ENCODE measurements around the gene COL11A2. TPM values are rescaled to one million over a fixed set of nuclear protein-coding genes. Genes with fewer than 3 reads are reported as not detected.

COL11A2 gene
- total RNA-seq, 1 experiment from 2014 or later: 7.6 TPM

DNA sequence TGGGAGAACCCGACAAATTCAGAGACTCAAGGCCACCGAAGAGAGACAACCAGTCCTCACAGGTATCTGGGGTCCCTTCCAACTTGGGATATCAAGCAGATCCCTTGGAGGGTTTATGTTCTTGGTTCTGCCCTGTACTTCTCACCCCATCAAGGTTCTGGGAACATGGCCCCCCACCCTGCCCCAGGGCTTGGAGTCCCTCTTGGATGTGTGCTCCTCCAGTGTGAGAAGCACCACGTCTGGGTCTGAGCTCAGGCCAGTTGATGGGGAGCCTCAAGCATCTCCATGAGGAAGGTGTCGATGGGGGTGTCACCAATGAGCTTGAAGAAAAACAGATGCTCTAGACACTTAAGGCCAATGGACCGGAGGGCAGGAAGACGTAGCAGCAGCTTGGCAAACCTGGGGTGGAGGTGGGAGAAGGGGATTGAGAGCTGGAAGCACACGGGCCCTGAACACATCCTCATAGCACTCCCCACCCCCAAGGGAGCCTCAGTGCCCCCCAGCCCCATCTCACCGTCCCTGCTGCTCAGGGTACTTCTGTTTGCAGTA, 2.2 kb upstream of the COL11A2 start:
- CTCF ChIA-PET: interaction anchor here (1.1 kb wide), 1 partner anchor 210 kb away, joined by 3 read pairs; no protein-coding TSS in a partner anchor
- H3K4me3 ChIP-seq (replicated peaks in 1 of 2; ENCODE audit: low read depth in 1 of 2, low read length in 2 of 2): no peak overlapping the region
- H2AFZ ChIP-seq (ENCODE audit: low read depth, low read length, poor library complexity, severe bottlenecking): no peak overlapping the region
- no peaks in the 10 kb centered on the region for H3K9me3 ChIP-seq (ENCODE audit: control insufficient read depth in 1 of 2, insufficient read depth in 1 of 2, low read depth in 1 of 2, low read length in 2 of 2)
- H3K79me2 ChIP-seq (ENCODE audit: insufficient read depth, low read length): peaks cover 29% of the 10 kb centered on the region
- POLR2A ChIA-PET: no interaction called here
- H3K4me2 ChIP-seq (ENCODE audit: low read length): no peak overlapping the region
- H3K4me1 ChIP-seq (ENCODE audit: control insufficient read depth in 1 of 2, insufficient read depth in 2 of 2, low read length in 2 of 2): peaks cover 15 to 24% of the 10 kb centered on the region in 2 experiments; a peak in 3 of 4 replicates
- no peaks in the 10 kb centered on the region for H3K9me2 ChIP-seq (ENCODE audit: insufficient read depth)
- intact Hi-C loops (cut with micrococcal nuclease): no loop called here
- H3K9ac ChIP-seq (ENCODE audit: low read length): no peak overlapping the region
- peaks cover 20 to 28% of the 10 kb centered on the region in 2 experiments; a peak in 3 of 4 replicates for H3K36me3 ChIP-seq (ENCODE audit: control insufficient read depth in 1 of 2, insufficient read depth in 2 of 2, low read length in 2 of 2)
- H4K20me1 ChIP-seq (ENCODE audit: insufficient read depth): no peaks in the 10 kb centered on the region
- no peak for ATAC-seq
- H3K27me3 ChIP-seq (ENCODE audit: insufficient read depth, low read length): no peaks in the 10 kb centered on the region
- DNase-seq (ENCODE audit: low read depth, low spot score): no peak
- no TSS peak for BruUV-seq (replicated peaks)
- RAD21 ChIA-PET (ENCODE audit: low non-redundant PET in 1 of 2, low total read pairs in 2 of 2, uncharacterized antibody in 2 of 2, unreplicated experiment in 2 of 2): no interaction called here
- no peak overlapping the region for H3K27ac ChIP-seq (ENCODE audit: low read depth, low read length)
- no peak for TF ChIP-seq TCF7L2 (IDR thresholded peaks at IDR 0.05; ENCODE audit: borderline replicate concordance, extremely low read depth, insufficient read depth, insufficient read length)
- TF ChIP-seq SP1 (IDR thresholded peaks at IDR 0.05; ENCODE audit: low read depth): no peak
- TF ChIP-seq POLR2A (IDR thresholded peaks at IDR 0.05; ENCODE audit: borderline replicate concordance, extremely low read depth, insufficient read depth, insufficient read length): no peak
- TF ChIP-seq RAD21 (IDR thresholded peaks at IDR 0.05; ENCODE audit: low read depth): no peak
- TF ChIP-seq, protein P1, sequence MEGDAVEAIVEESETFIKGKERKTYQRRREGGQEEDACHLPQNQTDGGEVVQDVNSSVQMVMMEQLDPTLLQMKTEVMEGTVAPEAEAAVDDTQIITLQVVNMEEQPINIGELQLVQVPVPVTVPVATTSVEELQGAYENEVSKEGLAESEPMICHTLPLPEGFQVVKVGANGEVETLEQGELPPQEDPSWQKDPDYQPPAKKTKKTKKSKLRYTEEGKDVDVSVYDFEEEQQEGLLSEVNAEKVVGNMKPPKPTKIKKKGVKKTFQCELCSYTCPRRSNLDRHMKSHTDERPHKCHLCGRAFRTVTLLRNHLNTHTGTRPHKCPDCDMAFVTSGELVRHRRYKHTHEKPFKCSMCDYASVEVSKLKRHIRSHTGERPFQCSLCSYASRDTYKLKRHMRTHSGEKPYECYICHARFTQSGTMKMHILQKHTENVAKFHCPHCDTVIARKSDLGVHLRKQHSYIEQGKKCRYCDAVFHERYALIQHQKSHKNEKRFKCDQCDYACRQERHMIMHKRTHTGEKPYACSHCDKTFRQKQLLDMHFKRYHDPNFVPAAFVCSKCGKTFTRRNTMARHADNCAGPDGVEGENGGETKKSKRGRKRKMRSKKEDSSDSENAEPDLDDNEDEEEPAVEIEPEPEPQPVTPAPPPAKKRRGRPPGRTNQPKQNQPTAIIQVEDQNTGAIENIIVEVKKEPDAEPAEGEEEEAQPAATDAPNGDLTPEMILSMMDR (IDR thresholded peaks at IDR 0.05 in 2 of 3, conservative IDR thresholded peaks at IDR 0.05 in 1 of 3; ENCODE audit: borderline replicate concordance in 1 of 3, insufficient read depth in 1 of 3, low read depth in 2 of 3, low read length in 2 of 3): no peak
- no peak for TF ChIP-seq ELF1 (IDR thresholded peaks at IDR 0.05; ENCODE audit: borderline replicate concordance, low read depth)
- TF ChIP-seq, protein P2, sequence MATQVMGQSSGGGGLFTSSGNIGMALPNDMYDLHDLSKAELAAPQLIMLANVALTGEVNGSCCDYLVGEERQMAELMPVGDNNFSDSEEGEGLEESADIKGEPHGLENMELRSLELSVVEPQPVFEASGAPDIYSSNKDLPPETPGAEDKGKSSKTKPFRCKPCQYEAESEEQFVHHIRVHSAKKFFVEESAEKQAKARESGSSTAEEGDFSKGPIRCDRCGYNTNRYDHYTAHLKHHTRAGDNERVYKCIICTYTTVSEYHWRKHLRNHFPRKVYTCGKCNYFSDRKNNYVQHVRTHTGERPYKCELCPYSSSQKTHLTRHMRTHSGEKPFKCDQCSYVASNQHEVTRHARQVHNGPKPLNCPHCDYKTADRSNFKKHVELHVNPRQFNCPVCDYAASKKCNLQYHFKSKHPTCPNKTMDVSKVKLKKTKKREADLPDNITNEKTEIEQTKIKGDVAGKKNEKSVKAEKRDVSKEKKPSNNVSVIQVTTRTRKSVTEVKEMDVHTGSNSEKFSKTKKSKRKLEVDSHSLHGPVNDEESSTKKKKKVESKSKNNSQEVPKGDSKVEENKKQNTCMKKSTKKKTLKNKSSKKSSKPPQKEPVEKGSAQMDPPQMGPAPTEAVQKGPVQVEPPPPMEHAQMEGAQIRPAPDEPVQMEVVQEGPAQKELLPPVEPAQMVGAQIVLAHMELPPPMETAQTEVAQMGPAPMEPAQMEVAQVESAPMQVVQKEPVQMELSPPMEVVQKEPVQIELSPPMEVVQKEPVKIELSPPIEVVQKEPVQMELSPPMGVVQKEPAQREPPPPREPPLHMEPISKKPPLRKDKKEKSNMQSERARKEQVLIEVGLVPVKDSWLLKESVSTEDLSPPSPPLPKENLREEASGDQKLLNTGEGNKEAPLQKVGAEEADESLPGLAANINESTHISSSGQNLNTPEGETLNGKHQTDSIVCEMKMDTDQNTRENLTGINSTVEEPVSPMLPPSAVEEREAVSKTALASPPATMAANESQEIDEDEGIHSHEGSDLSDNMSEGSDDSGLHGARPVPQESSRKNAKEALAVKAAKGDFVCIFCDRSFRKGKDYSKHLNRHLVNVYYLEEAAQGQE (IDR thresholded peaks at IDR 0.05; ENCODE audit: low read depth): no peak
- no peak for TF ChIP-seq CEBPB (IDR thresholded peaks at IDR 0.05; ENCODE audit: low read depth)
- TF ChIP-seq SIN3A (IDR thresholded peaks at IDR 0.05; ENCODE audit: low read depth): no peak
- TF ChIP-seq ZNF274 (IDR thresholded peaks at IDR 0.05; ENCODE audit: low read depth, low read length): no peak
- no peak for TF ChIP-seq SRF (IDR thresholded peaks at IDR 0.05; ENCODE audit: low read depth)
- TF ChIP-seq EZH2phosphoT487 (IDR thresholded peaks at IDR 0.05; ENCODE audit: borderline replicate concordance): no peak
- TF ChIP-seq YY1 (IDR thresholded peaks at IDR 0.05; ENCODE audit: extremely low read depth, insufficient replicate concordance, low read depth, low read length): no peak
- no peak for TF ChIP-seq EGR1 (IDR thresholded peaks at IDR 0.05; ENCODE audit: low read depth)
- TF ChIP-seq, protein P3, sequence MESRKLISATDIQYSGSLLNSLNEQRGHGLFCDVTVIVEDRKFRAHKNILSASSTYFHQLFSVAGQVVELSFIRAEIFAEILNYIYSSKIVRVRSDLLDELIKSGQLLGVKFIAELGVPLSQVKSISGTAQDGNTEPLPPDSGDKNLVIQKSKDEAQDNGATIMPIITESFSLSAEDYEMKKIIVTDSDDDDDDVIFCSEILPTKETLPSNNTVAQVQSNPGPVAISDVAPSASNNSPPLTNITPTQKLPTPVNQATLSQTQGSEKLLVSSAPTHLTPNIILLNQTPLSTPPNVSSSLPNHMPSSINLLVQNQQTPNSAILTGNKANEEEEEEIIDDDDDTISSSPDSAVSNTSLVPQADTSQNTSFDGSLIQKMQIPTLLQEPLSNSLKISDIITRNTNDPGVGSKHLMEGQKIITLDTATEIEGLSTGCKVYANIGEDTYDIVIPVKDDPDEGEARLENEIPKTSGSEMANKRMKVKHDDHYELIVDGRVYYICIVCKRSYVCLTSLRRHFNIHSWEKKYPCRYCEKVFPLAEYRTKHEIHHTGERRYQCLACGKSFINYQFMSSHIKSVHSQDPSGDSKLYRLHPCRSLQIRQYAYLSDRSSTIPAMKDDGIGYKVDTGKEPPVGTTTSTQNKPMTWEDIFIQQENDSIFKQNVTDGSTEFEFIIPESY (IDR thresholded peaks at IDR 0.05; ENCODE audit: extremely low read depth, insufficient replicate concordance, low read length): no peak
- TF ChIP-seq EZH2 (IDR thresholded peaks at IDR 0.05): no peak
- TF ChIP-seq, protein P4, sequence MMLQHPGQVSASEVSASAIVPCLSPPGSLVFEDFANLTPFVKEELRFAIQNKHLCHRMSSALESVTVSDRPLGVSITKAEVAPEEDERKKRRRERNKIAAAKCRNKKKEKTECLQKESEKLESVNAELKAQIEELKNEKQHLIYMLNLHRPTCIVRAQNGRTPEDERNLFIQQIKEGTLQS (IDR thresholded peaks at IDR 0.05): no peak
